Activated CD8-positive, alpha-beta memory T cell treated with anti-CD3 and anti-CD28 coated beads, Interleukin-2, amount 10 ng/mL, durations not matched to agents 7 days and 5 days (primary cell): Measurements from ENCODE around the gene SLC27A5. TPM values are rescaled to one million over a fixed set of nuclear protein-coding genes. Genes with fewer than 3 reads are reported as not detected.
A peak's percentile ranks its signal among the peaks of the same experiment; 100 is the strongest.
"Not testable (repeated sequence)": the region's sequence is repeated elsewhere in the genome, so short reads cannot be mapped to it uniquely, and the experiment has no call there.

ENCODE experiments used
- ATAC-seq: fragments of 150-1000 bp; cut with Tn5 transposase; one replicate; pipeline ENCODE4 v1.10.0; 2021; ENCODE audit warnings: moderate library complexity
- CTCF ChIA-PET: fragments of 350-600 bp; sonication (Branson Sonifier 250); formaldehyde crosslinking; loops from one replicate; lab custom pipeline; 2021; ENCODE audit warnings: antibody characterized with exemption; lab: Charles Lee
- DNase-seq: peaks from one replicate; pipeline ENCODE4 v3.0.0-alpha.2; 2020
- H3K27ac Mint-ChIP-seq: one replicate; pipeline ENCODE4 v1.8.0; 2021; ENCODE audit warnings: mild to moderate bottlenecking, mixed read lengths
- H3K27me3 Mint-ChIP-seq: one replicate; pipeline ENCODE4 v1.8.0; 2021; ENCODE audit warnings: mixed read lengths
- H3K36me3 Mint-ChIP-seq: one replicate; pipeline ENCODE4 v1.8.0; 2021; ENCODE audit warnings: mild to moderate bottlenecking, mixed read lengths
- H3K4me1 Mint-ChIP-seq: one replicate; pipeline ENCODE4 v1.8.0; 2021; ENCODE audit warnings: mixed read lengths
- H3K4me3 Mint-ChIP-seq: one replicate; pipeline ENCODE4 v1.8.0; 2021; ENCODE audit warnings: mild to moderate bottlenecking, moderate library complexity, mixed read lengths
- H3K9me3 Mint-ChIP-seq: one replicate; pipeline ENCODE4 v1.8.0; 2022; ENCODE audit warnings: low read depth, mixed read lengths
- total RNA-seq, 2 experiments: library from RNA; stranded (reverse); gene quantifications; one replicate each; pipeline ENCODE4 v1.2.3, GENCODE V29; 2021

The SLC27A5 gene
- total RNA-seq, 2 experiments from 2014 or later = 22.9 to 23.6 TPM

DNA sequence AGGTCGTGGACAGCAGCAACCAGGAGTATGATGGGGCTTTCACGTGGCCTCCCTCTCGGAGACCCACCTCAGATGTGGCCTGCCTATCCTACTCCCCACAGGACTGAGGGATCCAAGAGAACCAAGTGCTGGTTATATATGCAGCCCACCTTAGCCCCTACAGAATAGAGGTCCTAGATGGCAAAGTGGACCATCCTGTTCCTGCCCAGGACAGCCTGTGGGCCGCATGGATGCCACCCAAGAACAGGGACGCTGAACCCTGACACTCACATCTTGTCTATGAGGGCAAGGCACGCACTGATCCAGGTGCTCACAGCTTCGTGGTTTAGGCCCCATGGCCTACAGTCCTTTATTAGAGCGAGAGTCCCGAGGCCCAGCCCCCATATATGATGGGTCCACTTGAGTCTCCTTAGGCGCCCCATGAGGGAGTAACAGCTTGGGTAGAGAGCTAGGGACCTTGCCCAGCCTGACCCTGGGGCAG is 1.5 kb upstream of the SLC27A5 start:
- CTCF ChIA-PET = interaction anchor here (1.0 to 3.5 kb wide), 20 partner anchors 8 to 187 kb away, joined by 3 to 41 read pairs (median 6); partner anchors contain the start of genes CHMP2A, MZF1, TRIM28 and ZNF324B
- no peaks in the 10 kb centered on the region for H3K27me3 Mint-ChIP-seq
- no peak for ATAC-seq
- no peak for DNase-seq
- peaks cover 9% of the 10 kb centered on the region for H3K36me3 Mint-ChIP-seq
- peaks cover 41% of the 10 kb centered on the region for H3K4me1 Mint-ChIP-seq
- no peaks in the 10 kb centered on the region for H3K9me3 Mint-ChIP-seq
- peak overlapping the region; percentile 88 for H3K27ac Mint-ChIP-seq
- H3K4me3 Mint-ChIP-seq = no peak overlapping the region

DNA sequence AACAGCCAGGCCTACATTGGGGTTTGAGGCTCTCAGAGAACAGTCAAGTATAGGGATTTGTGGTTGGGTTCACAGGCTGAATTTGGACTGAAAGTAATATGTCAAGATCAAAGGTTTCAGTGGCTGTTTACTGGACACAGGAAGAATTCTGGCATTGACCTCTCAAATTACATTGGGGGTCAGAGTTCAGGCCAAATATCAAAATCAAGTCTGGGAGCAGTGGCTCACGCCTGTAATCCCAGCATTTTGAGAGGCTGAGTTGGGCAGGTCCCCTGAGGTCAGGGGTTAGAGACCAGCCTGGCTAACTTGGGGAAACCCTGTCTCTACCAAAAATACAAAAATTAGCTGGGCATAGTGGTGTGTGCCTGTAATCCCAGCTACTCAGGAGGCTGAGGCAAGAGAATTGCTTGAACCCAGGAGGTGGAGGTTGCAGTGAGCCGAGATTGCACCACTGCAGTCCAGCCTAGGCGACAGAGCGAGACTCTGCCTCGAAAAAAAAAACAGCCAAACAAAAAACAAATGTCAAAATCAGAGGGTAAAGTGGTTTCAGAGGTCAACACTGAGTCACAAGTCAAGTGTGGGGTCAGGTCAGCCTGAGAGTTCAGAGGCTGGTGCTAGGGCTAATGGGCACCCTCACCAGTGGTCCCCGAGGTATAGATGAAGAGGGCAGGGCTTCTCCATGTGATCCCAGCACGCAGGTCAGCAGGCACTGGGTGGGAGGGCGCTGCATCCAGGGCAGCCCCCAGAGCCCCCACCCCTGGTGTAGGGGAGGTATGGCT is 1.5 kb downstream of the SLC27A5 start:
- Mint-ChIP-seq H3K27me3 (no peaks in the 10 kb centered on the region), H3K36me3 (peaks cover 8% of the 10 kb centered on the region), H3K27ac (no peak overlapping the region), H3K4me1 (peaks cover 18% of the 10 kb centered on the region), H3K4me3 (no peak overlapping the region), H3K9me3 (peaks cover 10% of the 10 kb centered on the region)
- CTCF ChIA-PET = interaction anchor here (1.8 kb wide), 1 partner anchor 10 kb away, joined by 4 read pairs; the partner anchor contains the start of gene ZBTB45
- ATAC-seq = no peak
- no peak for DNase-seq

DNA sequence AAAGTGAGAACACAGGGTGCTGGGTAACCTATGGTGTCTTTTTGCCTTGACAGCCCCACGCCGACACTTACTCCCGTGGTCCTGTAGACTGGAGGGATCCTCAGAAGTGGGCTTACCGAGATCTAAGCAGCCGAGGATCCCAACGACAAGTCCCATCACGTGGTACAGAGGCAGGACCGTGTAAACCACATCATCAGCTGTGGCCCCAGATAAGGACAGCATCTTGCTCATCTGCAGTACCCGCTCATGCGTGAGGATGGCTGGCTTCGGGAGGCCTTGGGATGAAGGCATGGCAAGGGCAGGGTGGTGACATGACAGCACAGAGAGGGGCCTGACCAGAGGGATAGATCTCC is 2.1 kb downstream of the SLC27A5 start:
- peaks cover 10% of the 10 kb centered on the region for H3K9me3 Mint-ChIP-seq
- no peak overlapping the region for H3K4me3 Mint-ChIP-seq
- ATAC-seq = no peak
- H3K27me3 Mint-ChIP-seq = no peaks in the 10 kb centered on the region
- CTCF ChIA-PET = interaction anchor here (1.2 to 1.8 kb wide), 2 partner anchors 10 kb away, joined by 3 to 4 read pairs; partner anchors contain the start of gene ZBTB45
- no peak overlapping the region for H3K27ac Mint-ChIP-seq
- H3K36me3 Mint-ChIP-seq = peaks cover 8% of the 10 kb centered on the region
- DNase-seq = no peak
- H3K4me1 Mint-ChIP-seq = peaks cover 14% of the 10 kb centered on the region

DNA sequence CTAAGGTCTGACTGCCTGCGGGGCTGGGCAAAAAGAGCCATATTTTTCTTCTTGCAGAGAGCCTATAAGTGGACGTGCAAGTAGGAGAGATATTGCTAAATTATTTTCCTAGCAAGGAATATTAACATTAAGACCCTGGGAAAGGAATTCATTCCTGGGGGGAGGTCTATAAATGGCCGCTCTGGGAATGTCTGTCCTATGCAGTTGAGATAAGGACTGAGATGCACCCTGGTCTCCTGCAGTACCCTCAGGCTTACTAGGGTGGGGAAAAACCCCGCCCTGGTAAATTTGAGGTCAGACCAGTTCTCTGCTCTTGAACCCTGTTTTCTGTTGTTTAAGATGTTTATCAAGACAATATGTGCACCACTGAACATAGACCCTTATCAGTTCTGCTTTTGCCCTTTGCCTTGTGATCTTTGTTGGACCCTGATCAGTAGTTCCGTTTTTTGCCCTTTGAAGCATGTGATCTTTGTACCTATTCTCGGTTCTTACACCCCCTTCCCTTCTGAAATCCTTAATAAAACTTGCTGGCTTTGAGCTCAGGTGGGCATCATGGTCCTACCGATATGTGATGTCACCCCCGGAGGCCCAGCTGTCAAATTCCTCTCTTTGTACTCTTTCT is 4.1 kb downstream of the SLC27A5 start:
- DNase-seq, CTCF ChIA-PET, H3K27ac Mint-ChIP-seq, H3K4me1 Mint-ChIP-seq, H3K9me3 Mint-ChIP-seq, H3K27me3 Mint-ChIP-seq, H3K4me3 Mint-ChIP-seq, H3K36me3 Mint-ChIP-seq, ATAC-seq: not testable (repeated sequence)

DNA sequence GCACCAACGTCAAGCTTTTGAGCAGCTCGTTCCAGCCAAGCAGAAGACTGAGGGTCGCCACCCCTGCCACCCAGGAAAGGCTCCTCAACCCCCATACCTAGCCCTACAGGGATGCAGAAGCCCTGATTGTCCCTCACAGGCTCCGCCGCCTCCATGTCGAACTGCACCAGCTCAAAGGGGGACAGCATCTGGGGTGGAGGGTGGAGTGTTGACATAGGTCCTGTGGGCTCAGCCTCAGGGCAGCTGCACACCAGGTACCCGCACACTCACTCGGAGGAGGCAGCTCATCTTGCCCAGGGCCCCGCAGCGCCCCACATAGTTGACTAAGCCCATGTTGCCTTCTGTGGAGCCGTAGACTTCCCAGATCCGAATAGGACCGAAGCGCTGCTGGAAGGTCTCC is 11.6 kb downstream of the SLC27A5 start:
- Mint-ChIP-seq H3K27ac (no peak overlapping the region), H3K4me3 (no peak overlapping the region), H3K9me3 (no peaks in the 10 kb centered on the region), H3K4me1 (peaks cover 30% of the 10 kb centered on the region), H3K27me3 (peaks cover 5% of the 10 kb centered on the region), H3K36me3 (no peaks in the 10 kb centered on the region)
- CTCF ChIA-PET = interaction anchor here (0.8 to 5.6 kb wide), 6 partner anchors 13 to 81 kb away, joined by 3 to 30 read pairs (median 4); partner anchors contain the start of gene ZBTB45
- DNase-seq = peak; percentile 43
- ATAC-seq = no peak

DNA sequence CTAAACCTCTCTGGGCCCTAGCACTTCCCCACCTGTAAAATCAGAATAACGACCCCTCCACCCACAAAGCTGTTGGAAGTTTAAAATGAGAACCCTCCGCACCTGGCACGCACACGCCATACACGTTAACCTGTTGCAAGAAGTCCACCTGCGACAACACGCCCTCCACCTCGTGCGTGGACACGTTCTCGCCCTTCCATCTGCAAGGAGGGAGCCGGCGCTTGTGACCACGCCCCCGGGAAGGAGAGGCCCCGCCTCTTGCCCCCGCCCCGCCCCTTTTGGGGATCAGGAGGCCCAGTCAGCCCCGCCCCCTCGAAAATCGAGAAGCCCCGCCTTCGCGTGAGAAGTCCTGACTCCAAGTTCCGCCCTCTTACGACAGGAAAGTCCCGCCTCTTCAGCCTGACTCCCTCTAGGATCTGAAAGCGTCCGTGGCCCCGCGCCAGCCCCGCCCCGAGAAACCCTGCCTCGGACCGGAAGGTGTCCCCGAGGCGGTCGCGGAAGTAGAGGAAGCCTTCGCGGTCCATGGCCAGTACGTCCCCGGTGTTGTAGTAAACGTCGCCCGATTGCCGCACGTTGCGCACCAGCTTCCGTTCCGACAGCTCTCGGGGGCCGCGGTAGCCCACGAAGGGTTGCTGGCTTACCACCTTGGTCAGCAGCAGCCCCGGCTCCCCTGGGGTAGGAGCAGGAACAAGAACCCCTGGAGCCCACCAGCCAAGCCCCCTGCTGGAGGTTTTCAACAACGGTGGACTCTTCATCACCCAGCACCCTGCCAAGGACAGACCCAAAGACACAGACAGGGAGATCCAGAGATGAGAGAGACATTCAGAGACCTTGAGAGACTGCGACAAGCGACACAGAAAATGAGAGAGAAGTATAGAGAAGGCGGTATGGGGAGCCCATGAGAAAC is 12.5 kb downstream of the SLC27A5 start:
- Mint-ChIP-seq H3K4me1 (peaks cover 33% of the 10 kb centered on the region), H3K27me3 (peaks cover 5% of the 10 kb centered on the region), H3K27ac (peak overlapping the region; percentile 88), H3K4me3 (peak overlapping the region; percentile 80), H3K36me3 (peaks cover 3% of the 10 kb centered on the region), H3K9me3 (no peaks in the 10 kb centered on the region)
- DNase-seq (peak; percentile 100), ATAC-seq (peak; percentile 96)
- CTCF ChIA-PET = interaction anchor here (0.8 to 5.6 kb wide), 6 partner anchors 10 to 21 kb away, joined by 3 to 30 read pairs (median 6); partner anchors contain the start of gene ZBTB45

DNA sequence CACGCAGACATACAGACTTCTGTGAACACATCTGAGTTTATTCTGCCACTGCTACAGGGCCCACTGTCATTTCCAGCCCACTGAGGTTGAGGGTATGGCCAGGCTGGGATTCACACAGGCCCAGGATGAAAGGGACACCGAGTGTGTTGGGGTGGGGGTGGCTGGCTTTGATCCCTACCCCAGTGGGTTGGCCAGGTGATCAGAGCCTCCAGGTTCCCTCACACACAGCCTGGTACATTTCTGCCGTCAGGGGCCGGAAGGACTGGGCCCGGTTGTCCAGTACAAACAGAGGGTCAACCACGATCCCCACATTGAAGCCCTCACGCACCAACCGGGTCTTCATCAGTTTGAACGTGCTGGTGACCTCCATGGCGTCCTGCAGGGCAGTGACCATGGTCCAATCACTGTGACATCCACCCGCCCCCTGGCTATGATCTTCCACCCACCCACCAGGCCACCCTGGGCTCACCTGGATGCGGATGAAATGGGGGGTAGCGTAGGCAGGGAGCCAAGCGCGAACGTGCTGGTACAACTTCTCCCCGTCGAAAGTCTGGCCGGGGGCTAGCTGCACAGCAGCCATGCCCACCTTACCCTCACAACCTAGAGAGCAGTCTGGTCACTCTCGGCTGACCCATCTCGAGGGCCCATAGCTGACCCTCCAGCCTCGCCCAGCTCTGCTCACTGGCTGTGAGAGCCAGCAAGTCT is 13.3 kb downstream of the SLC27A5 start:
- Mint-ChIP-seq H3K4me1 (peaks cover 33% of the 10 kb centered on the region), H3K36me3 (peaks cover 3% of the 10 kb centered on the region), H3K27me3 (peaks cover 5% of the 10 kb centered on the region), H3K4me3 (peak overlapping the region; percentile 80), H3K27ac (peak overlapping the region; percentile 88), H3K9me3 (no peaks in the 10 kb centered on the region)
- peak; percentile 42 for DNase-seq
- no peak for ATAC-seq
- CTCF ChIA-PET = interaction anchor here (0.8 to 5.6 kb wide), 3 partner anchors 14 to 21 kb away, joined by 3 to 30 read pairs (median 29); partner anchors contain the start of gene ZBTB45

DNA sequence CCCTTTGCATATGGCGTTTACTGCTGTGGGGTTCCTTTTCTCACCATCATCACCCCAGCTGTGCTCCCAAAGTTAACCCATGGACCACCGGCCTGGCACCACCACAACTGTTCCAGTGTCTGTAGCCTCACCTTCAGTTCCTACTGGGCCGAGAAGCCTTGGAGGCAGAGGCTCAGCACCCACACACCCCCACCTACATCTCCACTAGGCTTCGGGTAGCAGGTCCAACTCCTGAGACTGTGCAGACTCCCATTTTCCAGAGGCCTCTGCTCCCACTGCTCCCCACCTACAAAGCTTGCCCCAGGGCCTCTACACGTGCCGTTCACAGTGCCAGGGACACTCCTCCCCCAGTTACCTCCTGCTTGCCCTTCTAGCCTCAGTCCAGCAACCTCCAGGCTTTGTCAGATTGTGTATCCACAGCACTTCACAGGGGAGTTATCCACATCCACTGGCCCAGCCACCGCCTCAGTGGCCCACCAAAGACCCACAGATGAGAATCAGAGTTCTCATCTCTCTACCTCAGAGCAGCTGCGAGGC is 14.1 kb downstream of the SLC27A5 start:
- peak overlapping the region; percentile 88 for H3K27ac Mint-ChIP-seq
- H3K9me3 Mint-ChIP-seq = no peaks in the 10 kb centered on the region
- H3K4me1 Mint-ChIP-seq = peaks cover 33% of the 10 kb centered on the region
- peak overlapping the region; percentile 80 for H3K4me3 Mint-ChIP-seq
- CTCF ChIA-PET = interaction anchor here (4.8 to 5.6 kb wide), 2 partner anchors 15 to 21 kb away, joined by 29 to 30 read pairs; partner anchors contain the start of gene ZBTB45
- H3K36me3 Mint-ChIP-seq = peaks cover 3% of the 10 kb centered on the region
- peaks cover 5% of the 10 kb centered on the region for H3K27me3 Mint-ChIP-seq
- DNase-seq (peak; percentile 41), ATAC-seq (no peak)

DNA sequence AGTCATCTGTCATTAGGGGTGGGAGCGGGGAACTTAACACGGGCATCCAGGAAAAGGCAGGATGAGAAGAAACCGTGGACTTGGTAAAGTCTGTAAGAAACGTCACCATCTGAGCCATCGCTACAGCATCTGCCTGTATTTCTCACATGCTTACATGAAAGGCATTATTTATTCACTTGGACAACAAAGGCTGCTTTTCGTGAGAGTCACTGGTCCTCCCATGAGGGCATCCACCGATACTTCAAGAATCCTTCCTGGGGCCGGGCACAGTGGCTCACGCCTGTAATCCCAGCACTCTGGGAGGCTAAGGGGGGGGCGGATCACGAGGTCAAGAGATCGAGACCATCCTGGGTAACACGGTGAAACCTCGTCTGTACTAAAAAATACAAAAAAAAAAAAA is 19.5 kb downstream of the SLC27A5 start:
- peaks cover 25% of the 10 kb centered on the region for H3K4me1 Mint-ChIP-seq
- no peak overlapping the region for H3K27ac Mint-ChIP-seq
- ATAC-seq = no peak
- no peak overlapping the region for H3K4me3 Mint-ChIP-seq
- no peaks in the 10 kb centered on the region for H3K27me3 Mint-ChIP-seq
- DNase-seq = no peak
- H3K36me3 Mint-ChIP-seq = peaks cover 9% of the 10 kb centered on the region
- no peaks in the 10 kb centered on the region for H3K9me3 Mint-ChIP-seq
- CTCF ChIA-PET = no interaction called here

DNA sequence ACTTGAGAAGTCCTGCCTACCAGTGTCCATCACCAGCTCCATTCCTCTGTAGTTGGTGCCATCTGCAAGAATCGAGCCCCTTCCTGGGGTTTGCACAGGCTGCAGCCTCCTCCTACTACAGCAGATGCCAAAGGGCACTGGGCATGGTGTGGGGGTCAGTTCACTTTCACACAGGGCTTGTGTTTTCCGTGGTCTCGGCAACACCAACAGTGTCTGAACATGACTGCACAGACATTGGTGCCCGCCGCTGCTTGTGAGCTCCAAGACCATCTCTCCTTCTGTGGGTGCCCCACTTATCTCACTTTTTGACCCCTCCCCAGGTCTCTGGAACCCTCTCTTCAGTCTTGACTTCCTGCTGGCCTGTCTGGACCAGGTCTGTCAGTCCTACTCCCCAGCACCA is 20.4 kb downstream of the SLC27A5 start:
- H3K36me3 Mint-ChIP-seq = peaks cover 11% of the 10 kb centered on the region
- H3K27me3 Mint-ChIP-seq = no peaks in the 10 kb centered on the region
- H3K4me3 Mint-ChIP-seq = no peak overlapping the region
- no peaks in the 10 kb centered on the region for H3K9me3 Mint-ChIP-seq
- H3K4me1 Mint-ChIP-seq = peaks cover 20% of the 10 kb centered on the region
- ATAC-seq = no peak
- DNase-seq = no peak
- CTCF ChIA-PET = interaction anchor here (3.4 kb wide), 1 partner anchor 28 kb away, joined by 21 read pairs; the partner anchor contains the start of gene ZBTB45
- peak overlapping the region; percentile 52 for H3K27ac Mint-ChIP-seq

DNA sequence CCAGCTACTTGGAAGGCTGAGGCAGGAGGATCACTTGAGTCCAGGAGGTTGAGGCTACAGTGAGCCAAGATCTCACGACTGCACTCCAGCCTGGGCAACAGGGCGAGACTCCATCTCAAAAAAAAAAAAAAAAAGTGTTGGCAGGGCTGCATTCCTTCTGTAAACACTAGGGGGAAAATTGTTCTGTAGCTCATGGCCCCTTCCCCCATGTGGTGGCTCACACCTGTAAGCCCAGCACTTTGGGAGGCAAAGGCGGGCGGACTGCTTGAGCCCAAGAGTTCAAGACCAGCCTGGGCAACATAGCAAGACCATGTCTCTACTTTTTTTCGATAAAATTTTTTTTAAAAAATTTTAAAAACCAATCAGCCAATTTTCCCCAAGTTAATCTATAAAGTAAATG is 27.4 kb downstream of the SLC27A5 start:
- not testable (repeated sequence) for DNase-seq, H3K36me3 Mint-ChIP-seq, H3K27ac Mint-ChIP-seq, H3K4me3 Mint-ChIP-seq, H3K27me3 Mint-ChIP-seq, ATAC-seq, H3K9me3 Mint-ChIP-seq
- peaks cover 18% of the 10 kb centered on the region for H3K4me1 Mint-ChIP-seq
- CTCF ChIA-PET = interaction anchor here (1.0 to 1.3 kb wide), 3 partner anchors 15 to 36 kb away, joined by 3 to 4 read pairs (median 4); partner anchors contain the start of gene ZBTB45

DNA sequence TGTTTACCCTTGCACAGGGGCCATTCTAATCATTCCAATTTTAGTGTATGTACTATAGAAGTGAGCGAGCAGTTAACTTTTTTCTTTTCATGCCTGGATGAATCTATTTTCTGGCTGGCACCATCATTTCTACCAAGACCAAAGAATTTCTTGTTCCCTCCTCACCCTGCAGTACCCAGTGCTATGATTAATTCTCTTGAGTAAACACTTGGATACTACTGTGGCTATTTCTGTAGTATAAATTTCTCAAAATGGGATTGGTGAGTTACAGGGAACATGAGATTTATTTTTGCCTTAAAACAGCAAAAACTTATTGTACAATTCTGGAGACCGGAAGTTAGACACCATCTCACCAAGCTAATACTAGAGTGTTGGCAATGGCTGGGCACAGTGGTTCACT is 28.0 kb downstream of the SLC27A5 start:
- H3K36me3 Mint-ChIP-seq = peaks cover 7% of the 10 kb centered on the region
- no peak overlapping the region for H3K27ac Mint-ChIP-seq
- no peak for DNase-seq
- no peak for ATAC-seq
- H3K9me3 Mint-ChIP-seq = no peaks in the 10 kb centered on the region
- peaks cover 12% of the 10 kb centered on the region for H3K4me1 Mint-ChIP-seq
- no peak overlapping the region for H3K4me3 Mint-ChIP-seq
- CTCF ChIA-PET = interaction anchor here (1.0 to 1.3 kb wide), 3 partner anchors 15 to 36 kb away, joined by 3 to 4 read pairs (median 4); partner anchors contain the start of gene ZBTB45
- H3K27me3 Mint-ChIP-seq = no peaks in the 10 kb centered on the region
